Nephron (organoid): Measurements from ENCODE around the gene AP2S1.
"Not testable (repeated sequence)": the region's sequence is repeated elsewhere in the genome, so short reads cannot be mapped to it uniquely, and the experiment has no call there.

Experiments
- H3K27ac Mint-ChIP-seq, 3 experiments: 2 replicates each; pipeline ENCODE4 v1.8.0; 2020; ENCODE audit warnings: mixed read lengths in 3 of 3, mild to moderate bottlenecking in 2 of 3, moderate library complexity in 1 of 3
- H3K27me3 Mint-ChIP-seq: 2 replicates; pipeline ENCODE4 v1.8.0; 2021; ENCODE audit warnings: low read depth, mild to moderate bottlenecking, moderate library complexity, mixed read lengths
- H3K36me3 Mint-ChIP-seq: 2 replicates; pipeline ENCODE4 v1.8.0; 2020; ENCODE audit warnings: low read depth, mixed read lengths
- H3K4me1 Mint-ChIP-seq: 2 replicates; pipeline ENCODE4 v1.8.0; 2020; ENCODE audit warnings: mixed read lengths
- H3K4me3 Mint-ChIP-seq, 3 experiments: 2 replicates each; pipeline ENCODE4 v1.8.0; 2020; ENCODE audit warnings: mild to moderate bottlenecking in 3 of 3, mixed read lengths in 3 of 3, moderate library complexity in 2 of 3
- H3K9me3 Mint-ChIP-seq: 2 replicates; pipeline ENCODE4 v1.8.0; 2020; ENCODE audit warnings: mixed read lengths
- CTCF ChIP-seq, 3 experiments: fragments of 200-600 bp; sonication (generic); IDR thresholded peaks; one replicate each; pipeline ENCODE4 v1.5.0; 2021; ENCODE audit warnings: antibody characterized with exemption in 3 of 3; ENCODE audit not compliant: unreplicated experiment in 3 of 3

Gene AP2S1

GRCh38 chr19:46825731-46826055 lies 25.0 kb downstream of the AP2S1 start:
- no peaks in the 10 kb centered on the region for H3K36me3 Mint-ChIP-seq
- peaks cover 4% of the 10 kb centered on the region for H3K4me1 Mint-ChIP-seq
- no peak overlapping the region for H3K27ac Mint-ChIP-seq
- no peak for TF ChIP-seq CTCF (IDR thresholded peaks at IDR 0.05; ENCODE audit: unreplicated experiment in 3 of 3)
- no peaks in the 10 kb centered on the region for H3K27me3 Mint-ChIP-seq
- H3K9me3 Mint-ChIP-seq = peaks cover under 1% of the 10 kb centered on the region
- H3K4me3 Mint-ChIP-seq = no peak overlapping the region

- Mint-ChIP-seq H3K36me3 (no peaks in the 10 kb centered on the region), H3K9me3 (no peaks in the 10 kb centered on the region), H3K4me1 (peaks cover 8% of the 10 kb centered on the region), H3K27me3 (peaks cover under 1% of the 10 kb centered on the region), H3K27ac (no peak overlapping the region), H3K4me3 (no peak overlapping the region)
- no peak for TF ChIP-seq CTCF (IDR thresholded peaks at IDR 0.05; ENCODE audit: unreplicated experiment in 3 of 3)
Observed at GRCh38 chr19:46824890-46825730, 25.5 kb downstream of the AP2S1 start.

- H3K36me3 Mint-ChIP-seq = no peaks in the 10 kb centered on the region
- no peak overlapping the region for H3K4me3 Mint-ChIP-seq
- peaks cover 5% of the 10 kb centered on the region for H3K27me3 Mint-ChIP-seq
- no peak for TF ChIP-seq CTCF (IDR thresholded peaks at IDR 0.05; ENCODE audit: unreplicated experiment in 3 of 3)
- H3K4me1 Mint-ChIP-seq = peaks cover 12% of the 10 kb centered on the region
- no peak overlapping the region for H3K27ac Mint-ChIP-seq
- no peaks in the 10 kb centered on the region for H3K9me3 Mint-ChIP-seq
Observed at GRCh38 chr19:46823049-46823448, 27.6 kb downstream of the AP2S1 start.

- peaks cover 12% of the 10 kb centered on the region for H3K4me1 Mint-ChIP-seq
- not testable (repeated sequence) for H3K27me3 Mint-ChIP-seq, H3K36me3 Mint-ChIP-seq, H3K4me3 Mint-ChIP-seq, H3K9me3 Mint-ChIP-seq
- H3K27ac Mint-ChIP-seq = peak overlapping the region in 2 of 3 experiments; percentile 13 to 29
Observed at GRCh38 chr19:46822410-46822787, 28.2 kb downstream of the AP2S1 start.

- TF ChIP-seq CTCF (IDR thresholded peaks at IDR 0.05; ENCODE audit: unreplicated experiment in 3 of 3) = no peak
- H3K9me3 Mint-ChIP-seq = no peaks in the 10 kb centered on the region
- peak overlapping the region in 2 of 3 experiments; percentile 13 to 29 for H3K27ac Mint-ChIP-seq
- H3K27me3 Mint-ChIP-seq = peaks cover 5% of the 10 kb centered on the region
- no peak overlapping the region for H3K4me3 Mint-ChIP-seq
- no peaks in the 10 kb centered on the region for H3K36me3 Mint-ChIP-seq
- peaks cover 12% of the 10 kb centered on the region for H3K4me1 Mint-ChIP-seq
Observed at GRCh38 chr19:46821512-46822409, 28.9 kb downstream of the AP2S1 start.

- H3K27me3 Mint-ChIP-seq = peaks cover 8% of the 10 kb centered on the region
- H3K4me1 Mint-ChIP-seq = peaks cover 15% of the 10 kb centered on the region
- H3K36me3 Mint-ChIP-seq = no peaks in the 10 kb centered on the region
- no peak overlapping the region for H3K27ac Mint-ChIP-seq
- no peak for TF ChIP-seq CTCF (IDR thresholded peaks at IDR 0.05; ENCODE audit: unreplicated experiment in 3 of 3)
- no peak overlapping the region for H3K4me3 Mint-ChIP-seq
- no peaks in the 10 kb centered on the region for H3K9me3 Mint-ChIP-seq
Observed at GRCh38 chr19:46818812-46819211, 31.8 kb downstream of the AP2S1 start.
